GM18508 (cell line): Measurements from ENCODE around the gene COL25A1.

Experiments used
- ATAC-seq: cut with Tn5 transposase; IDR thresholded peaks from one replicate; pipeline ENCODE4 v1.9.1; 2021; ENCODE audit warnings: moderate number of reproducible peaks; ENCODE audit not compliant: insufficient read depth, unreplicated experiment

Gene COL25A1

DNA sequence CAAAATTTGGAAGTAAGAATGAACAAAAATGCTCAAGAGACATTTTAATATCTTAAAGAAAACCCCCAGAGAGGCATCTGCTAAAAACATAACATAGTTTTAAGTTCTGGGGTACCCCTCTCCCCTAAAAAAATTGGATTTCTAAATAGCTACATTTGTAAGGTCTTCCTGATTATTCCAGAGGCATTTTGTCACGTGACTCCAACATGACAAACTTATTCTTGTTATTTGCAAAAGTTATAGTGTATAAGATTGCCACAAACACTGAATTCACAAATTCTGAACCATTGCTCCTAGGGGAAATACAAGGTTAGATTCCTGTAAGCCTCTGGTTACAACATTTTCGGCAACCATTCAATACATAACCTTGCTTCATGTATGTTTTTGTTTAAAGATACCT is 73.4 kb downstream of the COL25A1 start:
- no peak for ATAC-seq

- ATAC-seq, result no peak
These were observed 84.2 kb downstream of the COL25A1 start for GRCh38 chr4:109218288-109218687.

DNA sequence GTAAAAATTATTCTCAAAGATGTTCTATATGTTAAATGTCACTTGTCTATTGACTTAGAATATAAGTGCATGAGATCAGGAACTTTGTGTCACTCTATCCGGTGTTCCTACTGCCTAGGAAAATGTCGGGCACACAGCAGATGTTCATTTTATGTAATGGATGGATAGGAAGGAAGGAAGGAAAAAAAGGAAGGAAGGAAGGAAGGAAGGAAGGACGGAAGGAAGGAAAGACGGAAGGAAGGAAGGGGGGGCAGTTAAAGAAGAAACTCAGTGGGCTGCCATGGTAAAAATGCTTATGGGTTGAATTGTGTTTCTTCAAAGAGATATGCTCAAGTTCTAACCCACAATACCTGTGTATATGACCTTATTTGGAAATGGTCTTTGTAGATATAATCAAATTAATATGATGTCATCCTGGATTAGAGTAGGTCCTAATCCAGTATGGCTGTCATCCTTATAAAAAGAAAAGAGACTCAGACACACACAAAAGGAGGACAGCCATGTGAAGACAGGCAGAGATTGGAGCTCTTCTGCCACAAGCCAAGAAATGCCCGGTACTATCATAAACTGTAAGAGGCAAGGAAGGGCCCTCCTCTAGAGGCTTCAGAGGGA is 86.3 kb downstream of the COL25A1 start:
- ATAC-seq, result no peak

GRCh38 chr4:109215506-109215905 is 87.0 kb downstream of the COL25A1 start:
- ATAC-seq, result no peak

DNA sequence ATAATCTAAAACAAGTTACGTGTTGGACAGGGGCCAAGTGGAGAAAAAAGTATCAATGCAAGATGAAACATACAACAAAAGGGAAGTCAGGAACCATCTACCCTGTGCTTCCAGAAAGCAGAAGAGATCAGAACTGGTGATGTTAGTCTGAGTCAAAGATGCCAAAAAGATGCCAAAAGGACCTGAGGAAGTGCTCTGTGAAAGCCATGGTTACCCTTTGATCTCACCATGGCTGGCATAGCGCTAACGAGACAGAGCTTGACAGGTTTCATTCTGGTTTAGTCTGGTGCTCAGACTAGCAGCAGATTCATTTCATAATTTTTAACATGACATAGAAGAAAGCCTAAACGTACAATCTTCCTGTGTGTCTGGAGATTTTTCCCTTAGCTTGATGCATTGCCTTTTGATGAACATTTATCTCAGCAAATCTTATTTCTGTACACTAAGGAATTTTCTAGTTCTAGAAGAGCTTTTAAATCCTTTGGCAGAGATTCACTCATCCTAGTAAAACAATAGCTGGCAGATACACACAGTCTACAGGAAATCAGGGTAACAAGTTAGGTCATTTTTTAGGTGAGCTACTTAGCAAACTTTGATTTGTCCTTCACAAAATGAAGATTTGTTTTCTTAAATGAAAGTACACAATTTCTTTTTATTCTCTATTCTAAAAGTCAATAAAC is 87.7 kb downstream of the COL25A1 start:
- no peak for ATAC-seq

DNA sequence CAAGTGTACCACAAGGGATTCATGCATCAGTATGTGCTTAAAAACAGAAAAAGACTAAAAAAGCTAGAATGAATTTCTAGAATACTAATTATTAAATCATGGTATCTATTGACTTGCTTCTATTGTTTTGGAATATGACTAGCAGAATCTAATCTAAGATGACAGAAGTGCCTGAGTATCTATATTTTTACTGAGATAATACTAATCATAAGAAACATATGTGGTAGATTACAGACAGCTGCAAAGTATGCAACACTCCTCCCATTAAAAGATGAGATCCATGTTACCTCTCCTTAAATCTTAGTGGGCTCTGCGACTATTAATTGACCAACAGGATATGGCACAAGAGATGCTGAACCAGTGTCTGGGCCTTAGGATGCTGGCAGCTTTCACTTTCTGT is 89.4 kb downstream of the COL25A1 start:
- no peak for ATAC-seq

GRCh38 chr4:109211671-109212070 is 90.8 kb downstream of the COL25A1 start:
- no peak for ATAC-seq

- ATAC-seq, result no peak
These were observed 92.8 kb downstream of the COL25A1 start for GRCh38 chr4:109209647-109210046.

DNA sequence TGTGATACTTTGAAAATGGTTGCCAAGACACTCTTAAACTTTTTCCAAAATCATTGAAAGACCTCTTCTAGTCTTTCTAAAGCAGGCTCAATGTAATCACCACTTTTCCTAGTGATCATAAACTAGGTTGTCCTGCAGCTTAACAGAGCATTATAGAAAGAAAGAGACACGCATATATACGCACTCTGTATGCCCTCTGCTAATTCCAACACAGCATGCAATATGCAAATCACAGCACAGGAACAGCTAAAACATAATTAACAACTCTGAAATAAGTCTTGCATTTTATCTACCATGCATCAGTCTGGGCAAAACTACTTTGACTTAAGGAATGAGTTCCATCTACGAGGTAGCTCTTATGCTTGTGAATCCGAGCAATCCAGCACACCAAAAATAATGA is 94.6 kb downstream of the COL25A1 start:
- no peak for ATAC-seq

GRCh38 chr4:109207061-109207460 is 95.4 kb downstream of the COL25A1 start:
- ATAC-seq, result no peak

DNA sequence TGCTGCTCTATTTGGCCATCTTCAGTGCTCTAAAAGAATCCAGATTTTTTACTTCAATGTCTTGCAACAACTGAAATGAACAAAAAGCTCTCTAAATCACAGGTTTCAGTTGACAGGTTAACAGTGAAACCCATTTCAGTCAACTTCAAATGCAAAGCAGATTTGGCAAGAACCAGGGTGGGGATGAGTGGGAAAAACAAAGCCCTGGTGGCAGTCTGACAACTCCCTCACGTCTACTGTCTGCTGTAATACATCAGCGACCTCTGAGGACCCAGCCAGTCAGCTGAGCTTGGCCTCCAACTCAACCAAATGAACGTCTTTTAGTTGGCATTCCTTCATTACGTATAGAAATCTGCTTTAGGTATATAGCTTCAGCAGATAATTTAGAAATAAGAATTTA is 95.8 kb downstream of the COL25A1 start:
- ATAC-seq, result no peak

- ATAC-seq, result no peak
These were observed 97.3 kb downstream of the COL25A1 start for GRCh38 chr4:109205186-109205585.

DNA sequence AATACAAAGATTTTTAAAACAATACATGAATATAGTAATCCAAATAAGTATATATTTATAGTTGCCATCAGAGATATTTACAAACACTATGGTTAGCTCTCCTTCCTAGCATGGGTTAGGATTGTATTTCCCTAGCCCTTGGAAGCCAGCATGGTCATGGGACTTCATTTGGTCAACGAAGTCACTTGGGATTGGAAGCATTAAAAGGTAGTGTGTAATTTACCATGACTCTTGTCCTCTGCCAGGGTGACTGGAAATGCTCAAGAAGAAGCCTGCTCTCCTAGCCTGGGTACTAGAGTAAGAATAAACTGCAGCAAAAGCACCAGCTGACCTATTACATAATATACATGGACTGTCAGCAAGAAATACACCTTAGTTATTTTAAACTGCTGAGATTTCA is 102.9 kb downstream of the COL25A1 start:
- no peak for ATAC-seq

DNA sequence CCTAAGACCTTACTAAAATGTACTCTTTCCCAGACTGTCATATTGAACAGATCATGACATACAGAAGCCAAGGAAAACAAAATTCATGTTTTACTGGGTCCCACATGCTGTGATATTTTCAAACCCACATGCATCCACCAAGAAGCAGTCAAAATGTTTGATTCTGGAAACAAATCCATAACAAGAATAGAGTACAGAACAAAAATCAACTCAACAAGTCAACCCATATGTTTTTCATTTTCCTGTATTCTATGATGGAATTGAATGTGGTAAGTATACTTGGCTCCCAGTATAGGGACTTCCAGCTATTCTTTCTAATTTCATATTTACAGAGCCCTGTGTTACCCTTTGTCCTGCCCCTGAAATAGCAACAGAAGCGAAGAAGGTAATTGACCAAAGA is 106.8 kb downstream of the COL25A1 start:
- ATAC-seq, result no peak

DNA sequence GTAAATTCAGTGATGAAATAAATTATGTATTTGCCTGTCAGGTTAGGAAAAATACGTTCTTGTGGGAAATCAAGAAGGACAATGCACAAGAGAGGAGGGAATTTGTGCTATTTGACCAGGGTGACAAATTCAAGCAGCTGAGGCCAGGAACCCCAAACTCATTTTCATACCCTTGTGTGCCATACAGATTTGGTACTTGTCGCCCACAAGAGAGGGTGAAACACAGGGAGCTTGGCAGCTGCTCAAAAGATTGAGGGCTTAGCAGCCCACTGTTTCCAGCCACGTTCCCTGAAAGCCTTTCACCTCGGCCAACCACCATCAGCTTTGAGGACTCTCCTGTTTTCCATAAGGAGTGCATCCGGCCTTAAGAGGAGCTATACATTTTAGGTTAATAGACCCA is 111.2 kb downstream of the COL25A1 start:
- ATAC-seq, result no peak

- ATAC-seq, result no peak
These were observed 116.0 kb downstream of the COL25A1 start for GRCh38 chr4:109186458-109186945.

GRCh38 chr4:109185951-109186350 is 116.5 kb downstream of the COL25A1 start:
- ATAC-seq, result no peak

DNA sequence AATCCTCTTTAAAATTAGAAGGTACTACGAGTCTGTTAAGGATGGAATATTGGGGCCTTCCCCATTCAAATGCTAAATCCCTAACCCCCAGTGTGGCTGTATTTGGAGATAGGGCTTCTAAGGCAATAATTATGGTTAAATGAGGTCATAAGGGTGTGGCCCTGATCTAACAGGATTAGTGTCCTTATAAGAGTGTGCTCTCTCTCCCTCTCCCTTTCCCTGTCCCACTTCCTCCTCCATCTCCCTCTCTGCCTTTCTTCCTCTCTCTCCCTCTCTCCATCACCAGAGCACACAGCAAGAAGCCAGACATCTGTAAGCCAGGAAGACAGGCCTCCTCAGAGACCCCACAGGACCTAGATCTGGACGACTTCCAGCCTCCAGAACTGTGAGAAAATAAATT is 116.9 kb downstream of the COL25A1 start:
- ATAC-seq, result no peak

DNA sequence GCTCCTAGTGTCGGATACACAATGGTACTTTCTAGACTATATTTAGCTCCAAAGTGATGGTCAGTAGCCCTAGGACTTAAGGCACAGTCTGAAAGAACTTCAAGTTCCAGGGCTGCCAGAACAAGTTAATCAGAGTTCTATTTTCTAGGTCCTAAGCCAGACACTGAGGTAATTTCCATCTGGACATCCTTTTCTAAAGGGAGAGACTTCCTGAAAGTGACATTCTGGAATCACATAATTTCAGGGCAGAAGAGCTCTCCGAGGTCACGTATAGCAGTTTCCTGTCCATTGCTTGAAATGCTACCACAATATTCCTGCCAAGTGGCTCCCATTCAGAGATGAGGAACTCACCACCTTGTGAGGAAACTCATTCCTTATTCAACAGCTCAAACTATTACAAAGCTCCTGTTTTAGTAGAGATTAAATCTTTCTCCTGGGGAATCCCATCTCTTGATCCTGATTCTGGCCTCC is 117.9 kb downstream of the COL25A1 start:
- ATAC-seq, result no peak

GRCh38 chr4:109183931-109184490 is 118.4 kb downstream of the COL25A1 start:
- ATAC-seq, result no peak

- ATAC-seq, result no peak
These were observed 119.8 kb downstream of the COL25A1 start for GRCh38 chr4:109182696-109183095.

GRCh38 chr4:109179061-109179460 is 123.4 kb downstream of the COL25A1 start:
- ATAC-seq, result no peak
